ENCODE measurements around the gene TRIOBP. TPM values are rescaled to one million over a fixed set of nuclear protein-coding genes. Genes with fewer than 3 reads are reported as not detected.

Gene TRIOBP
- total RNA-seq, 1 donor from 2014 or later: 103 TPM

DNA sequence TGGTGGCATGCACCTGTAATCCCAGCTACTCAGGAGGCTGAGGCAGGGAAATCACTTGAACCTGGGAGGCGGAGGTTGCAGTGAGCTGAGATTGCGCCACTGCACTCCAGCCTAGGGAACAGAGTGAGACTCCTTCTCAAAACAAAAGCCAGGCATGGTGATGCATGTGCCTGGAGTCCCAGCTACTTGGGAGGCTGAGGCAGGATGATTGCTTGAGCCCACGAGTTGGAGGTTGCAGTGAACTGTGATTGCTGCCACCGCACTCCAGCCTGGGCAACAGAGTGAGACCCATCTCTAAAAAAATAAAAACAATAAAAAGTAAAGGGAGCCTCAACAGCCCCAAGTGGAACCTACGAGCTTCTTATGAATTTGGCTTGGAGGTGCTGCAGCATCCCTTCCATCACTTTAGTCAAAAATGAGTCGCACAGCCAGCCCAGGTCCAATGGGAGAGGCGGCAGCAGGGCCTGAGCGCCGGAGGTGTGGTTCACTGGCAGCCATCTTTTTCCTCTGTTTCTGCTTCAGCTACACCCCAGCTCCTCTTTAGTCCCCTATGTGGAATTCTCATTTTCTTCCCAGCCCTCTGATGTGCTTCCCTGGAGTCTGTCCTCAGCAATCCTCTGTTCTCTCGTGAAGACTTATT is 81.6 kb downstream of the TRIOBP start:
- peaks cover 3% of the 10 kb centered on the region for H3K36me3 Mint-ChIP-seq (ENCODE audit: unreplicated experiment)
- no peak overlapping the region for H3K27ac Mint-ChIP-seq (ENCODE audit: unreplicated experiment)
- no peak overlapping the region for H3K4me3 Mint-ChIP-seq (ENCODE audit: unreplicated experiment)
- TF ChIP-seq, protein P1, sequence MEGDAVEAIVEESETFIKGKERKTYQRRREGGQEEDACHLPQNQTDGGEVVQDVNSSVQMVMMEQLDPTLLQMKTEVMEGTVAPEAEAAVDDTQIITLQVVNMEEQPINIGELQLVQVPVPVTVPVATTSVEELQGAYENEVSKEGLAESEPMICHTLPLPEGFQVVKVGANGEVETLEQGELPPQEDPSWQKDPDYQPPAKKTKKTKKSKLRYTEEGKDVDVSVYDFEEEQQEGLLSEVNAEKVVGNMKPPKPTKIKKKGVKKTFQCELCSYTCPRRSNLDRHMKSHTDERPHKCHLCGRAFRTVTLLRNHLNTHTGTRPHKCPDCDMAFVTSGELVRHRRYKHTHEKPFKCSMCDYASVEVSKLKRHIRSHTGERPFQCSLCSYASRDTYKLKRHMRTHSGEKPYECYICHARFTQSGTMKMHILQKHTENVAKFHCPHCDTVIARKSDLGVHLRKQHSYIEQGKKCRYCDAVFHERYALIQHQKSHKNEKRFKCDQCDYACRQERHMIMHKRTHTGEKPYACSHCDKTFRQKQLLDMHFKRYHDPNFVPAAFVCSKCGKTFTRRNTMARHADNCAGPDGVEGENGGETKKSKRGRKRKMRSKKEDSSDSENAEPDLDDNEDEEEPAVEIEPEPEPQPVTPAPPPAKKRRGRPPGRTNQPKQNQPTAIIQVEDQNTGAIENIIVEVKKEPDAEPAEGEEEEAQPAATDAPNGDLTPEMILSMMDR (IDR thresholded peaks at IDR 0.05): no peak
- H3K9me3 Mint-ChIP-seq (ENCODE audit: unreplicated experiment): no peaks in the 10 kb centered on the region
- no peak for DNase-seq (ENCODE audit: extremely low spot score, unreplicated experiment)
- no peaks in the 10 kb centered on the region for H3K27me3 Mint-ChIP-seq (ENCODE audit: unreplicated experiment)
- H3K4me1 Mint-ChIP-seq (ENCODE audit: unreplicated experiment): peaks cover 25% of the 10 kb centered on the region

DNA sequence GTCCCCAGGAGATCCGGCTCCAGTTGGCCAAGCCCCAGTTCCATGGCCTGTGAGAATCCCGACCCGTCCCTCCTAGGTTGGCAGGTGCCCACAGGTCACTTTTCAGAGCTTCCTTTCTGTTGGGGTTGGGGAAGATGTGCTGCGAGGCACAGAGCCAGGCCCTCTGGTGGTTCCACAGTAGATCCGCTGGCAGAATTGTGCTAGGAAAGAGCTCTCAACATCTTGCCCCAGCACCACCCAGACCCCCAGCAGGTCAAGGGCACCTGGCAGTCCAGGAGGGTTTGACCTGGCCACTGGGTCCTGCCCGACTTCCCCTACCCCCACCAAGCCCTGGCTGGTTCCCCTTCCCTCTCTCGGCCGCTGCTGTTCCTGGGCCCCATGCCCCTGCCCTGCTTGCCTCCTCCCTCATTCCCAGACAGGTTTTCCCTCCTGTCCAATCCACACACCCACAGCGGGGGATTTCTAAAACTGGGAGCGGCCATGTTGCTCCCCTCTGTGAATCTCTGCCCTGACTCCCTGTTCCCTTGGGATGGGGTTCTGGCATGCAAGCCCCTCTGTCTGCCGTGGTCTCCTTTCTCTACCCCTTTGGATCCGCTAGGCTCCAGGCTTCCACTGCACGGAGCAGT is 84.7 kb downstream of the TRIOBP start:
- DNase-seq (ENCODE audit: extremely low spot score, unreplicated experiment): no peak
- Mint-ChIP-seq H3K36me3 (ENCODE audit: unreplicated experiment) (no peaks in the 10 kb centered on the region), H3K9me3 (ENCODE audit: unreplicated experiment) (no peaks in the 10 kb centered on the region), H3K27me3 (ENCODE audit: unreplicated experiment) (no peaks in the 10 kb centered on the region), H3K4me3 (ENCODE audit: unreplicated experiment) (no peak overlapping the region), H3K27ac (ENCODE audit: unreplicated experiment) (no peak overlapping the region), H3K4me1 (ENCODE audit: unreplicated experiment) (peaks cover 17% of the 10 kb centered on the region)
- TF ChIP-seq, protein P1 (IDR thresholded peaks at IDR 0.05): peak; percentile 30

DNA sequence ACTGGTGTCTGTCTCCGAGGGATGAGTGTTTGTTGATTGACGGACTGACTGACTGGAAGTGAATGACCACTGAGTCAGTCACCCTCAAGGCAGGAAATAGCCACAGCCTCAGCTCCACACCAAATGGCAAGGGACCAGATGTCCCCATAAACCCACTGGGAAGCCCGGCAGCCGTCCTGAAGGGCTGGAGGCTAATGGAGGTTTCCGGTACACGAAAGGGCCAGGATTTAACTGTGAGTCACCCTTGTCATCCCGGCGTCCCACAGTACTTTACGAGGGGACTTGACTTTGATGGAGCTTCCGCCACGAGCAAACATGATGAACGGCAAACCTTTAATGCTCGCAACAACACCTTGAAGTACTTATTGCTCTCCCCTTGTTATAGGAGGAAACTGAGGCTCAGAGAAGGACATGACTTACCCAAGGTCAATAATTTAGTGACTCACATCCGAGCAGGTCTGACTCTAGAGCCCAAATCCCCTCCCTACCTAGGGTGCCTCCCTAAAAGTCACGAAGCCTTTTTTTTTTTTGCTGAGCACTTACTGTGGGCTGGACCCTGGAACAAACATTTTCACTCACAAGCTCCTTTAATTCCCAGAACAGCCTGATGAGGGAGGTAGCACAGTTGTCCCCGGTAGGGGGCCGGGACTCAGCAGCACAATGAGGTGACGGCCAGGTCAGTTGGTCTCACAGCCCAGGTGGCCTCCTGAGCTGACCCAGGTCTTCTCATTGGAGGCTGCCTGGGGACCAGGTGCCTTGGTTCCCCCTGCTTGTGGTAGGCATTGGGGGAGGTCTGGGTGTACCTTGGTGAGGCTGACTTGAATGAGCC is 85.7 kb downstream of the TRIOBP start:
- H3K27me3 Mint-ChIP-seq (ENCODE audit: unreplicated experiment): no peaks in the 10 kb centered on the region
- no peak for DNase-seq (ENCODE audit: extremely low spot score, unreplicated experiment)
- H3K27ac Mint-ChIP-seq (ENCODE audit: unreplicated experiment): no peak overlapping the region
- no peaks in the 10 kb centered on the region for H3K9me3 Mint-ChIP-seq (ENCODE audit: unreplicated experiment)
- peaks cover 13% of the 10 kb centered on the region for H3K4me1 Mint-ChIP-seq (ENCODE audit: unreplicated experiment)
- H3K36me3 Mint-ChIP-seq (ENCODE audit: unreplicated experiment): no peaks in the 10 kb centered on the region
- TF ChIP-seq, protein P1 (IDR thresholded peaks at IDR 0.05): no peak
- no peak overlapping the region for H3K4me3 Mint-ChIP-seq (ENCODE audit: unreplicated experiment)

DNA sequence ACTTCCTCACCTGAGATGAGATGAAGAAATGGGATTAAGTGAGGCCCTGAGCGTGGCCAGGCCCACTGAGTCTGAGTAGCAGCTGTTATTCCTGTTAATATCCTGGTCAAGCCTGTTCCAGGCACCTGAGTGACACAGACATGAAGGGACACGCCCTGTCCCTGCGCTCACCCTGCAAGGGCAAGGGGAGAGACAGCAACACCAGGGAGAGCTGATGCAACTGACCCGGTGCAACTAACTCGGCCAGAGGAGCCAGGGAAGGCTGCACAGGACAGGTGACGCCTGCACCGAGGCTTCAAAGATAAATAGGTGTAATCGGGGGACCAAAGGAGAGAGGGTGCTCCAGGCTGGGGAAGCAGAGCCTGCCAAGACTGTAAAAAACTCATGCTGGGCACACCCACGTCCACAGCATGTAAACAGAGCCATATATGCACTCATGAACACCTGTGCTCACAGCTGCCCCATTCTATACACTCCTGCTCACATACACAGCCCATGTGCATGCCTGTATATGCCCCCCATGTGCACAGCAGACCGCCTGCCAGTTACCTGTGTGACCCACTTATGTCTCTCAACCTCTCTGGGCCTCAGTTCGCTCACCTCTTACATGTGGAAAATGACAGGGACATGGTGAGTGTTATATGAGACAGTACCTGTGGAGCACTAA is 88.1 kb downstream of the TRIOBP start:
- no peak for DNase-seq (ENCODE audit: extremely low spot score, unreplicated experiment)
- H3K27ac Mint-ChIP-seq (ENCODE audit: unreplicated experiment): no peak overlapping the region
- H3K36me3 Mint-ChIP-seq (ENCODE audit: unreplicated experiment): no peaks in the 10 kb centered on the region

More for the DNA sequence above, 88.1 kb downstream of the TRIOBP start:
- Mint-ChIP-seq H3K4me3 (ENCODE audit: unreplicated experiment) (no peak overlapping the region), H3K9me3 (ENCODE audit: unreplicated experiment) (no peaks in the 10 kb centered on the region), H3K4me1 (ENCODE audit: unreplicated experiment) (peaks cover 10% of the 10 kb centered on the region), H3K27me3 (ENCODE audit: unreplicated experiment) (no peaks in the 10 kb centered on the region)
- TF ChIP-seq, protein P1 (IDR thresholded peaks at IDR 0.05): no peak
